Right cardiac atrium (tissue), 5 donors: ENCODE measurements around the gene EFCAB13. TPM values are rescaled to one million over a fixed set of nuclear protein-coding genes. Genes with fewer than 3 reads are reported as not detected.
"Not testable (repeated sequence)": the region's sequence is repeated elsewhere in the genome, so short reads cannot be mapped to it uniquely, and the experiment has no call there.

Experiments
- ATAC-seq, 2 donors: fragments of 200-7000 bp; cut with Tn5 transposase; one replicate each; pipeline versions ENCODE4 v1.8.0 to v1.9.1; 2020; ENCODE audit warnings: moderate library complexity in 2 of 2, mild to moderate bottlenecking in 1 of 2
- DNase-seq, 3 donors: peaks; one replicate each; pipeline ENCODE4 v3.0.0-alpha.2; 2020
- H3K27ac ChIP-seq: one replicate; pipeline ENCODE4 v1.5.1; 2013; ENCODE audit warnings: mild to moderate bottlenecking, low read length, control low read depth, moderate library complexity
- H3K27me3 ChIP-seq: one replicate; pipeline ENCODE4 v1.6.1; 2013; ENCODE audit not compliant: control insufficient read depth, insufficient read depth
- H3K4me1 ChIP-seq: one replicate; pipeline ENCODE4 v1.6.1; 2013; ENCODE audit warnings: low read length; ENCODE audit not compliant: control insufficient read depth, insufficient read depth
- H3K4me3 ChIP-seq: one replicate; pipeline ENCODE4 v1.5.1; 2013; ENCODE audit warnings: low read length, control low read depth
- H3K9me3 ChIP-seq: one replicate; pipeline ENCODE4 v1.6.1; 2013; ENCODE audit warnings: low read length; ENCODE audit not compliant: control insufficient read depth
- WGBS: extraction: QIAGEN DNeasy Blood & Tissue Kit; methylation state at CpG from one replicate; pipeline ENCODE4 v1.1.7; 2013; 5-methylcytosine and 5-hydroxymethylcytosine counted together
- intact Hi-C, 4 donors: fragments of 100-400 bp; cut with DNase I; formaldehyde crosslinking; loops; one replicate each; pipeline versions ENCODE4 v1.11.0 to v1.14.0; 2022 to 2023
- polyA plus RNA-seq: library from polyadenylated mRNA; stranded (reverse); fragments of 200-250 nt; gene quantifications from one replicate; pipeline ENCODE4 v1.2.3, GENCODE V29; 2013
- total RNA-seq, 4 donors: library from RNA; stranded (reverse); fragmentation: NEBNext Ultra II Directional; extraction: Animal tissue kit (Norgen Biotek cat#: 25700); gene quantifications; one replicate each; pipeline ENCODE4 v1.2.1, GENCODE V29; 2021
- donor health status: healthy with polysubstance abuse.
- donor health status: DM: no; HTN: yes; CAD: no.
- donor health status: DM: no; HTN: no; CAD: no.
- donor health status: DM: no; HTN: yes; CAD: no; lungs with severe emphysema.
- donor health status: DM: yes; HTN: yes; CAD: no.

Gene EFCAB13
- total and polyA plus RNA-seq, 5 donors: 2.1 to 8.5 (median 7.2) TPM

GRCh38 chr17:47466976-47467375 is 143.2 kb downstream of the EFCAB13 start:
- H3K4me1 ChIP-seq, H3K27me3 ChIP-seq, DNase-seq, H3K27ac ChIP-seq, ATAC-seq, H3K9me3 ChIP-seq, intact Hi-C loops, H3K4me3 ChIP-seq: not testable (repeated sequence)
- WGBS: 74% methylated on average over 4 of the region's 4 CpGs

DNA sequence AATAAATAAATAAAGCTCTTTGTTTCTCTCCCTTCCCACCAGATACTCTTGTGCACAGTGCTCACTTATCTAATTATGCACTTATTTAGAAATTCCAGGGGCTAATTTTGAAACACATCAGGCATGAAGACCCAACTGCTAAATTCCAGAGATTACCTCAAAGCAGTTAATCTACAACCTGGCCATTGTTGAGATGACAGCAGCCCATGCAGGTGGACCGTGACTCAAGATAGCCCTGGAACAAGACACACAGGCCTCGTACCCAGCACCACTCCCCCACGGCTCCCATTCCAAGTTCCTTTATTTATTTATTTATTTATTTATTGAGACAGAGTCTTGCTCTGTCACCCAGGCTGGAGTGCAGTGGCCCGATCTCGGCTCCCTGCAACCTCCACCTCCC is 147.1 kb downstream of the EFCAB13 start:
- no peaks in the 10 kb centered on the region for H3K4me1 ChIP-seq
- DNase-seq (no peak), ATAC-seq (no peak)
- H3K9me3 ChIP-seq: no peaks in the 10 kb centered on the region
- 96% methylated on average over 5 of the region's 5 CpGs for WGBS
- H3K27ac ChIP-seq: no peak overlapping the region
- H3K27me3 ChIP-seq: no peaks in the 10 kb centered on the region
- intact Hi-C loops: no loop called here
- no peak overlapping the region for H3K4me3 ChIP-seq

GRCh38 chr17:47472073-47472472 is 148.3 kb downstream of the EFCAB13 start:
- H3K9me3 ChIP-seq, H3K27me3 ChIP-seq, H3K4me3 ChIP-seq, H3K4me1 ChIP-seq, DNase-seq, H3K27ac ChIP-seq, intact Hi-C loops, ATAC-seq: not testable (repeated sequence)
- WGBS: 94% methylated on average over 6 of the region's 6 CpGs

Other genes with a start within 250 kb of the EFCAB13 start
- gene CDC27, start 134.7 kb upstream of the EFCAB13 start, total RNA-seq: 10 to 100 TPM; 74.2 to 87.0 (median 82.3) TPM
- 15.2 TPM for gene CDC27, start 134.7 kb upstream of the EFCAB13 start, polyA plus RNA-seq
- gene MYL4, start 114.6 kb upstream of the EFCAB13 start, total RNA-seq: 1,000 to 10,000 TPM; 3,878 to 6,276 (median 5,738) TPM
- gene MYL4, start 114.6 kb upstream of the EFCAB13 start, polyA plus RNA-seq: 10,368 TPM
- 10 to 100 TPM in 1 of 4 donors, 1 to 10 TPM in 3; 5.0 to 11.9 (median 6.5) TPM for gene ITGB3, start 70.1 kb upstream of the EFCAB13 start, total RNA-seq
- gene ITGB3, start 70.1 kb upstream of the EFCAB13 start, polyA plus RNA-seq: 2.3 TPM
- gene NPEPPS, start 207.2 kb downstream of the EFCAB13 start, total RNA-seq: 10 to 100 TPM; 88.9 to 97.6 (median 91.8) TPM
- gene NPEPPS, start 207.2 kb downstream of the EFCAB13 start, polyA plus RNA-seq: 37.8 TPM